AG09319 (cell line): Measurements from ENCODE around the gene CXADR.

Experiments
- DNase-seq: peaks from one replicate; pipeline ENCODE4 v3.0.0-alpha.2; 2010; ENCODE audit warnings: low read depth; ENCODE audit errors: extremely low read depth
- TF ChIP-seq, protein P1 (sequence below): IDR thresholded peaks from 2 replicates; pipeline ENCODE4 v1.5.1; 2011; ENCODE audit warnings: low read depth, mild to moderate bottlenecking, inconsistent platforms, low read length, moderate library complexity

Gene CXADR

GRCh38 chr21:17607684-17608083 is 94.8 kb downstream of the CXADR start:
- no peak for DNase-seq
- TF ChIP-seq, protein P1, sequence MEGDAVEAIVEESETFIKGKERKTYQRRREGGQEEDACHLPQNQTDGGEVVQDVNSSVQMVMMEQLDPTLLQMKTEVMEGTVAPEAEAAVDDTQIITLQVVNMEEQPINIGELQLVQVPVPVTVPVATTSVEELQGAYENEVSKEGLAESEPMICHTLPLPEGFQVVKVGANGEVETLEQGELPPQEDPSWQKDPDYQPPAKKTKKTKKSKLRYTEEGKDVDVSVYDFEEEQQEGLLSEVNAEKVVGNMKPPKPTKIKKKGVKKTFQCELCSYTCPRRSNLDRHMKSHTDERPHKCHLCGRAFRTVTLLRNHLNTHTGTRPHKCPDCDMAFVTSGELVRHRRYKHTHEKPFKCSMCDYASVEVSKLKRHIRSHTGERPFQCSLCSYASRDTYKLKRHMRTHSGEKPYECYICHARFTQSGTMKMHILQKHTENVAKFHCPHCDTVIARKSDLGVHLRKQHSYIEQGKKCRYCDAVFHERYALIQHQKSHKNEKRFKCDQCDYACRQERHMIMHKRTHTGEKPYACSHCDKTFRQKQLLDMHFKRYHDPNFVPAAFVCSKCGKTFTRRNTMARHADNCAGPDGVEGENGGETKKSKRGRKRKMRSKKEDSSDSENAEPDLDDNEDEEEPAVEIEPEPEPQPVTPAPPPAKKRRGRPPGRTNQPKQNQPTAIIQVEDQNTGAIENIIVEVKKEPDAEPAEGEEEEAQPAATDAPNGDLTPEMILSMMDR, result no peak

DNA sequence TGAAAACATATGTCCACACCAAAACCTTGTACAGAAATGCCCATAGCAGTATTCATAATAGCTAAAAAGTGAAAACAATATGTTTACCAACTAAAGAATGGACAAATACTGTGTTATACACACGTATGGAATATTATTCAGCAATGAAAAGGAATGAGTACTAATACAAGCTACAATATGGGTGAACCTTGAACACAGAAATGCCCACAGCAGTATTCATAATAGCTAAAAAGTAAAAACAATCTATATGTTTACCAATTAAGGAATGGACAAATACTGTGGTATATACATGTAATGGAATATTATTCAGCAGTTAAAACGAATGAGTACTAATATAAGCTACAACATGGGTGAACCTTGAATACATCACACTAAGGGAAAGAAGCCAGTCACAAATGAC is 96.8 kb downstream of the CXADR start:
- TF ChIP-seq, protein P1, result no peak
- no peak for DNase-seq

- TF ChIP-seq, protein P1, result no peak
- DNase-seq, result no peak
Measured at GRCh38 chr21:17610911-17611310, 98.1 kb downstream of the CXADR start.

DNA sequence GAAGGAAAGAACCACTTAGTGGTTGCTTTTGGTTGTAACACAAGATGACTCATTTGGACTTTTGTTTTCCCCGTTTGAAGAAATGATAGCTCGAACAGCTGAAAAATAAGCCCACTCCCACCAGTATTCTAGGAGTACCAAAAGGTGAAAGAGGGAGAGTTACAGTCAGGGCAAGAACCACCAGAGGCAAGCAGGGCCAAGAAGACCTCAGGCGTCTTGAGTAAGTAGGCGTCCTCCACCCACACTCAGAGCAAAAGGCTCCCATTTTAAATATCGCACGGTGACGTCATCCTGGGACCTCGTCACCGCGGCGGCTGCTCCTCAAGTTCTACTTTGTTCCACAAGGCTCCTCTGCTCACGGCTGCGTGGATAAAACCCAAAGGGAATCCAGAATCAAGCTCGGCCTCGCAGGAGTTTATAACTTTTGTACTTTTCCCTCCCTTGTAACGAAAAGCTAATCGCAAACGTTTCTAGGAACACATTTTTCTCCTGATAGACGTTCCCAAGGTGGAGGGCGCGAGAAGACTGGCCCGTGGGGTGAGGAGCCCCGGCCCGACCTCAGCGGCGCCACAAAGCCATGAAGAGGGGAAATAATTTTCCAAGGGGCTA is 98.7 kb downstream of the CXADR start:
- peak; percentile 67 for DNase-seq
- TF ChIP-seq, protein P1, result no peak

DNA sequence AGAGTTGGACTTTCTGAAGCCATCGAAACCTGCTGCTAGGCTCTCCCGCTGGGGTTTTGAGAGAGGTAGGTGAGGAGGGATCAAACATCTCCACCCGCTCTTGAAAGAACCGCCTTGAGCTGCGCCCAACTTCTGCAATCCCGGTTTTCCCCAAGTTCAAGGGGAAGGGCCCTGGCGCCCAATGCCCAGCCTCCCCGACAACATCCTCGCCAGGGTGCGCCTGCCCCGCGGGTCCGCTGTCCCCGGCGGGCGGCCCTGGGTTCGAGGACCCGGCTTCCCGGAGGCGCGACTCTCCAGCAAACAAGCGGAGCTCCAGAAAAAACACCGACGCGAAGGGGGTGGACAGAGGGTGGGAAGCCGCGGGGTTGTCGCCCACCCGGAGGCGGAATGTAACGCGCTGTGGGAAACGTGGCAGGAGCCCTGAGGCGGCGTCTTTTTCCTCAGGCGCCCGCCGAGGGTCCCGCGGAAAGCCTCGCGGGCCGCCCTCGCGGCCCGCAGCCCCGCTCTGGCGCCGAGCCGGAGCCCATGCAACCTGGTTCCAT is 99.3 kb downstream of the CXADR start:
- no peak for DNase-seq
- TF ChIP-seq, protein P1, result no peak

DNA sequence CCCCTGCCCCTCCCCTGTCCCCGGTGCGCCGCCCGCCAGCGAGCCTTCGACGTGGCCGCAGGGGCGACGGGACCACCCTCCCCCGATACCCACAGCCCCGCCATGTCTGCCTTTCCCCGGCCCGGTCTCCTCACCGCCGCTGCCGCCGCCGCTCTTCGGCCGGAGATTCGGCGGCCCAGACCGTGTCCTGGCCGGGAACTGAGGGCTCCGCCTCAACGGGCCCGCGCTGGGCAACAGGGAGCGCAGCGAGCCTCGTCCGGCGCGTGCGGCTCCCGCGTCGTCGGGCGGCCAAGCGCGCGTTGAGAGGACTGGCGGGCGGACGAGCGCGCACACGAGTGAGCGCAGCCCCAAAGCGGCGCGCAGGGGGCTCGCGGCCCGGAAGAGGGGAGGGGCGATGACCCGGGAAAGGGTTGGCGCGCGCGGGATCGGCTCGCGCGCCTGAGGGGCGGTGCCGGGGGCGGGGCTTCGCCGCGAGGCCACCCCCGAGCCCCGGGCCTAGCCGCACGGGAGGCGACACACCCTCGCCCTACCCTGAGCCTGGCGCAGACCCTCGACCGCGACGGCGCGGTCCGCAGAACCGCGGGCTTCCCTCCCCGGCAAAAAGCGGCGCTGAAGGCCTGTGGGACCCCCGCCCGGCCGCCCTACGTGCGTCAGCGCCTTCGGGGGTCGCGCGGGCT is 99.9 kb downstream of the CXADR start, which contains the start of gene BTG3:
TSS of gene BTG3 (minus strand) at position 337 of the 677 bp plus-strand sequence. CDS start 3,757 bp downstream, outside the sequence.
- DNase-seq, result peak; percentile 55
- TF ChIP-seq, protein P1, result no peak

DNA sequence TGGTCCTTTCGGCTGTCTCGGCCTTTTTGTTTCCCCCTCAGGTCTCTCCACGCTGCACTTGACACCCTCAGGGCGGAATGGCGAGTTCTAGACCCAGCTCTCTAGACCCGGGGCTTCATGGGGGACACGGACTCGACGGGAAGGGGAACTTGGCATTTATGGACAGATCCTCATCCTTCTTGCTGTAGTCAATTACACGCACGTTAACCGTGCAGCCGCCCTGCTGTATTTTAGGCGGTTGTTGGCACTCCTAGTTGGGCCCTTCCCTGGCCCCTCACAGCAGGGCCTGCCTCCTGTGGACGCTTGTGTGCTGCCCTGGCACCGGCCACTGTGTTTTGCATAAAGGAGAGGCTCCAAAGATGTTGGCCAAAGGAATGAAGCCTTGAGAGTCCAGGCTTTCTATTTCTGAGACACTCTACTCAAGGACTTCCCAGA is 100.4 kb downstream of the CXADR start:
- no peak for DNase-seq
- TF ChIP-seq, protein P1, result no peak
